PFSK-1 (cell line): ENCODE measurements around the gene P4HTM.

Experiments
- POLR2AphosphoS5 ChIP-seq: IDR thresholded peaks from 2 replicates; pipeline ENCODE4 v1.6.1; 2012; ENCODE audit warnings: low read depth, mild to moderate bottlenecking, control low read depth, low read length, moderate library complexity
- REST ChIP-seq, 2 experiments: IDR thresholded peaks; 2 replicates each; pipeline versions ENCODE4 v1.6.1 to v1.8.0; 2011 to 2012; ENCODE audit warnings: low read depth in 2 of 2, low read length in 2 of 2, control low read depth in 1 of 2, inconsistent platforms in 1 of 2, mild to moderate bottlenecking in 1 of 2, moderate library complexity in 1 of 2; ENCODE audit not compliant: insufficient read depth in 1 of 2
- SIN3A ChIP-seq: IDR thresholded peaks from 2 replicates; pipeline ENCODE4 v1.6.1; 2012; ENCODE audit warnings: mild to moderate bottlenecking, low read length, moderate library complexity, borderline replicate concordance; ENCODE audit not compliant: insufficient read depth

DNA sequence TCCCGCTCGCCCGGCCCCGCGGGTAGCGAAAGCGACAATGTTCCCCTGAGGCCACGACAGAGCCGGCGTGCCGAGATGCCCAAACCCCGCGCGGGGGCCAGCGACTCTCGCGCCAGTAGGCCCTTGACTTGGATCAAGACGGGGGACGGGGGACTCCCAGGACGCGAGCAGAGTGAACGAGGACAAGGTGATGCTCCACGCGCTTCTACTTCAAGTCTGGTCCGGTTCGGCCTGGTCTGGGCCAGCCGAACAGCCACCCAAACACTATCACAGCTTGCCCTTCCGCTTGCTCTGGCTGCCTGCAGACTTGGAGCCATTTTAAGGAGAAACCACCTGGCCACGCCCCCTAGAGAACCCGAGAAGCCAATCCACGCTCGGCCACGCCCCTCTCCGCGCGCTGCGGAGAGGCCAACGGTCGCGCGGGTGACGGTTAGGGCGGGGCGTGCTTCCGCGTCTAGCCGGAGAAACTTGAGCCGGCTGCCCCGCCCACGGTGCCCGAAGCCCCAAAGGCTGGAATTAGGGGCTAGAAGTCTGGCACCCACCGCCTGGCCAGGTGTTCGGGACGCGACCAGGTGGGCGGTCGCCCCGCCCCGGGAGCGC lies 31.3 kb downstream of the P4HTM start:
- TF ChIP-seq POLR2AphosphoS5 (peak; percentile 96), REST (IDR thresholded peaks at IDR 0.05; ENCODE audit: insufficient read depth in 1 of 2, low read depth in 2 of 2, low read length in 2 of 2) (peak in 1 of 2 experiments; percentile 67; a peak in 2 of 4 replicates), SIN3A (0 out of 2 replicates have a peak, but pooled peaks have one; percentile 30)
